HepG2 (cell line): Measurements from ENCODE around the gene CSK. TPM values are rescaled to one million over a fixed set of nuclear protein-coding genes. Genes with fewer than 3 reads are reported as not detected.

Experiments
- ARNT ChIP-seq: fragments of 450-650 bp; IDR thresholded peaks from 2 replicates; pipeline ENCODE4 v1.6.1; 2017
- ASH2L ChIP-seq: fragments of 300-600, 200-600 bp; sonication (generic); IDR thresholded peaks from 2 replicates; pipeline ENCODE4 v1.7.0; 2017; ENCODE audit warnings: low read depth, mild to moderate bottlenecking, moderate library complexity, mixed read lengths, low read length; ENCODE audit not compliant: insufficient read length
- CBX1 ChIP-seq: IDR thresholded peaks from one replicate; pipeline ENCODE4 v1.6.1; 2016; ENCODE audit warnings: antibody characterized with exemption, low read depth
- CTCF ChIP-seq: sonication (generic); formaldehyde crosslinking; IDR thresholded peaks from 2 replicates; pipeline ENCODE4 v1.5.0; 2020; ENCODE audit warnings: mild to moderate bottlenecking, missing genetic modification reagents, moderate library complexity
- DDIT3 ChIP-seq: sonication (generic); formaldehyde crosslinking; IDR thresholded peaks from 2 replicates; pipeline ENCODE4 v1.4.0; 2020; ENCODE audit warnings: mild to moderate bottlenecking, missing genetic modification reagents
- ELF4 ChIP-seq: sonication (generic); formaldehyde crosslinking; IDR thresholded peaks from 2 replicates; pipeline ENCODE4 v1.5.0; 2020; ENCODE audit warnings: missing genetic modification reagents, mild to moderate bottlenecking, moderate library complexity, borderline replicate concordance
- KAT8 ChIP-seq: IDR thresholded peaks from 2 replicates; pipeline ENCODE4 v1.6.1; 2016; ENCODE audit warnings: missing genetic modification reagents, missing compliant biosample characterization
- MZF1 ChIP-seq: sonication (generic); formaldehyde crosslinking; IDR thresholded peaks from 2 replicates; pipeline ENCODE4 v1.8.1; 2023; ENCODE audit warnings: mild to moderate bottlenecking, missing genetic modification reagents, borderline replicate concordance
- NFYB ChIP-seq: sonication (generic); formaldehyde crosslinking; IDR thresholded peaks from 2 replicates; pipeline ENCODE4 v1.4.0; 2020; ENCODE audit warnings: missing genetic modification reagents
- REPIN1 ChIP-seq: sonication (generic); formaldehyde crosslinking; IDR thresholded peaks from 2 replicates; pipeline ENCODE4 v1.8.0; 2022; ENCODE audit warnings: missing genetic modification reagents, low read depth, mild to moderate bottlenecking, borderline replicate concordance
- TCF12 ChIP-seq, 2 experiments: fragments of 450-650 bp in 1 of 2; sonication (generic) in 1 of 2; formaldehyde crosslinking in 1 of 2; IDR thresholded peaks; 2 replicates each; pipeline versions ENCODE4 v1.6.1 to v1.8.0; 2017 to 2022; ENCODE audit warnings: antibody characterized with exemption in 1 of 2, mild to moderate bottlenecking in 1 of 2, missing genetic modification reagents in 1 of 2, moderate library complexity in 1 of 2
- TFAP4 ChIP-seq: sonication (generic); IDR thresholded peaks from 2 replicates; pipeline ENCODE4 v1.6.1; 2016; ENCODE audit warnings: low read depth, borderline replicate concordance
- ZHX1 ChIP-seq: sonication (generic); formaldehyde crosslinking; IDR thresholded peaks from 2 replicates; pipeline ENCODE4 v1.8.1; 2022; ENCODE audit warnings: low read depth, mild to moderate bottlenecking, missing genetic modification reagents
- ZNF3 ChIP-seq: IDR thresholded peaks from 2 replicates; pipeline ENCODE4 v1.7.0; 2017; ENCODE audit warnings: inconsistent platforms
- ZNF33B ChIP-seq: sonication (generic); formaldehyde crosslinking; IDR thresholded peaks from 2 replicates; pipeline ENCODE4 v1.5.1; 2020; ENCODE audit warnings: mild to moderate bottlenecking, missing genetic modification reagents
- ZNF546 ChIP-seq: sonication (generic); formaldehyde crosslinking; conservative IDR thresholded peaks from 2 replicates; pipeline ENCODE4 v1.8.1; 2023; ENCODE audit warnings: mild to moderate bottlenecking, missing genetic modification reagents
- ZNF547 ChIP-seq: sonication (generic); formaldehyde crosslinking; IDR thresholded peaks from 2 replicates; pipeline ENCODE4 v1.5.1; 2020; ENCODE audit warnings: mild to moderate bottlenecking, missing genetic modification reagents
- ZNF556 ChIP-seq: sonication (generic); formaldehyde crosslinking; IDR thresholded peaks from 2 replicates; pipeline ENCODE4 v1.4.0; 2020; ENCODE audit warnings: mild to moderate bottlenecking, missing genetic modification reagents, borderline replicate concordance
- ZSCAN31 ChIP-seq: sonication (generic); formaldehyde crosslinking; IDR thresholded peaks from 2 replicates; pipeline ENCODE4 v1.5.0; 2020; ENCODE audit warnings: low read depth, mild to moderate bottlenecking, missing genetic modification reagents
- ZSCAN5A ChIP-seq: sonication (generic); formaldehyde crosslinking; IDR thresholded peaks from 2 replicates; pipeline ENCODE4 v1.8.0; 2022; ENCODE audit warnings: mild to moderate bottlenecking, missing genetic modification reagents, borderline replicate concordance
- ZZZ3 ChIP-seq: sonication (generic); formaldehyde crosslinking; IDR thresholded peaks from 2 replicates; pipeline ENCODE4 v1.4.0; 2020; ENCODE audit warnings: missing genetic modification reagents, mild to moderate bottlenecking, borderline replicate concordance
- polyA plus RNA-seq, 8 experiments: library from polyadenylated mRNA; depleted of rRNA in 3 of 8; stranded (reverse) in 7 of 8; unstranded in 1 of 8; fragments of >200 nt; fragmentation: Illumina TruSeq in 4 of 8; extraction: Trizol in 4 of 8; gene quantifications; 2 replicates each; pipeline versions ENCODE4 v1.2.1 to v1.2.3, GENCODE V29; 2011 to 2016; ENCODE audit warnings: low read depth in 4 of 8, missing spikeins in 1 of 8, mixed read lengths in 1 of 8; ENCODE audit not compliant: insufficient read depth in 1 of 8
- total RNA-seq, 5 experiments: library from RNA; depleted of rRNA; stranded (reverse); fragments of >200 nt; fragmentation: Illumina TruSeq; extraction: Trizol; gene quantifications; 2 replicates each; pipeline ENCODE4 v1.2.3, GENCODE V29; 2016; ENCODE audit warnings: low read depth in 1 of 5
- TF ChIP-seq, protein P1 (sequence below): sonication (generic); formaldehyde crosslinking; IDR thresholded peaks from 2 replicates; pipeline ENCODE4 v1.8.1; 2023; ENCODE audit warnings: mild to moderate bottlenecking, missing genetic modification reagents

The CSK gene
- total and polyA plus RNA-seq, 2 of the 13 experiments (the other 11 are each of a cell fraction or from before 2014, with no cell fraction given), result 12.5 to 21.3 TPM

DNA sequence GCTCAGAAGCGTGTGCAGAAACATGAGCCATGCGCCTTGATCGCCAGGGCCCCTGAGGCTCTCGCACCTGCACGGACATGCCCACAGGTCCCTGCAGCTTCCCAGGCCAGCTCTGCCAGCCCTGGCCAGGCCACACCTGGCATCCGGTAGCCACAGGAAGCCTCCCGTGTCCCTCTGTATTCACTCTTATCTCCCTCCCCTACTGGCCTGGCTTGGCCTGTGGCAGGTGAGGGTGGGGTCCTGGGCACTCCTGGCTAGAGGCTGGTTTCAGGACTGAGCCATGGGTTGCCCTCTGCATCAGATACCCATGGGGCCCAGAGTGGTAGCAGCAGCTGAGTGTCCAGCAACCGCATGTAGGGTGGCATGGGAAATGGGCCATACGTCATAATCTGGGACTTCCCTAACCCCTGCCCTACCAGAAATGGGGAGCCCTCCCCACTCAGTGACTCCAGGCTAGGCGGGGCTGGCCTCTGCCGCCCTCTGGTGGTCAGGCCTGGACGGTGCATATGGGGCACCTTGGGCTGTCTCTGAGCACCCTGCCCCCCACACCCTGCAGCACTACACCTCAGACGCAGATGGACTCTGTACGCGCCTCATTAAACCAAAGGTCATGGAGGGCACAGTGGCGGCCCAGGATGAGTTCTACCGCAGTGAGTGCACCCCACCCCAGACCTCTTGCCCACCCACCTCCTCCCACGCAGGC is 18.1 kb downstream of the CSK start (continued):
- TF ChIP-seq CTCF, result peak; percentile 97
- 0 out of 2 replicates have a peak, but pooled peaks have one; percentile 33 for TF ChIP-seq ZNF556 (CRISPR knock-in tag)
- no peak for TF ChIP-seq DDIT3 (CRISPR knock-in tag)
- TF ChIP-seq ZZZ3, result no peak
- TF ChIP-seq ELF4 (CRISPR knock-in tag), result no peak
- no peak for TF ChIP-seq ZSCAN31 (CRISPR knock-in tag)
- TF ChIP-seq, protein P1, sequence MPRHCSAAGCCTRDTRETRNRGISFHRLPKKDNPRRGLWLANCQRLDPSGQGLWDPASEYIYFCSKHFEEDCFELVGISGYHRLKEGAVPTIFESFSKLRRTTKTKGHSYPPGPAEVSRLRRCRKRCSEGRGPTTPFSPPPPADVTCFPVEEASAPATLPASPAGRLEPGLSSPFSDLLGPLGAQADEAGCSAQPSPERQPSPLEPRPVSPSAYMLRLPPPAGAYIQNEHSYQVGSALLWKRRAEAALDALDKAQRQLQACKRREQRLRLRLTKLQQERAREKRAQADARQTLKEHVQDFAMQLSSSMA (CRISPR knock-in tag), result no peak
- no peak for TF ChIP-seq ZNF33B
- TF ChIP-seq TCF12 (IDR thresholded peaks at IDR 0.05), result no peak
- no peak for TF ChIP-seq TCF12 (CRISPR knock-in tag; IDR thresholded peaks at IDR 0.05)
- no peak for TF ChIP-seq KAT8 (CRISPR knock-in tag)
- no peak for TF ChIP-seq ZNF547 (CRISPR knock-in tag)
- no peak for TF ChIP-seq ZNF3 (CRISPR knock-in tag)
- no peak for TF ChIP-seq TFAP4
- no peak for TF ChIP-seq ZSCAN5A
- TF ChIP-seq ZNF546 (CRISPR knock-in tag), result no peak
- TF ChIP-seq ZHX1 (CRISPR knock-in tag), result peak; percentile 49; the same call in 1 of the 2 replicates
- TF ChIP-seq ARNT, result no peak
- no peak for TF ChIP-seq CBX1
- TF ChIP-seq ASH2L, result no peak
- no peak for TF ChIP-seq MZF1 (CRISPR knock-in tag)
- TF ChIP-seq REPIN1 (CRISPR knock-in tag), result 0 out of 2 replicates have a peak, but pooled peaks have one; percentile 43
- no peak for TF ChIP-seq NFYB (CRISPR knock-in tag)
